Naive thymus-derived CD4-positive, alpha-beta T cell (primary cell): ENCODE data around the gene RNF208. TPM values are rescaled to one million over a fixed set of nuclear protein-coding genes. Genes with fewer than 3 reads are reported as not detected.

Experiments
- ATAC-seq: fragments of 150-1000 bp; cut with Tn5 transposase; 2 replicates; pipeline ENCODE4 v1.10.0; 2021; ENCODE audit warnings: mild to moderate bottlenecking, moderate library complexity
- CTCF ChIA-PET: fragments of 350-600 bp; sonication (Branson Sonifier 250); formaldehyde crosslinking; loops from one replicate; lab custom pipeline; 2021; ENCODE audit warnings: antibody characterized with exemption; lab: Charles Lee
- POLR2A ChIA-PET: fragments of 350-600 bp; sonication (Branson Sonifier 250); formaldehyde crosslinking; loops from one replicate; lab custom pipeline; 2021; ENCODE audit warnings: antibody characterized with exemption, inconsistent platforms; lab: Charles Lee
- DNase-seq, 9 donors: peaks; one replicate each; pipeline versions ENCODE4 v3.0.0 to v3.0.0-alpha.2; 2020 to 2022; ENCODE audit warnings: mixed read lengths in 1 of 9
- H3K27ac ChIP-seq: one replicate; pipeline ENCODE4 v1.7.0; 2013; ENCODE audit warnings: mild to moderate bottlenecking, low read depth, low read length, moderate library complexity
- H3K27me3 ChIP-seq, 2 donors: one replicate each; pipeline ENCODE4 v1.7.0; 2013; ENCODE audit warnings: low read length in 2 of 2, mild to moderate bottlenecking in 2 of 2, moderate library complexity in 2 of 2; ENCODE audit not compliant: control insufficient read depth in 2 of 2, insufficient read depth in 2 of 2
- H3K36me3 ChIP-seq, 3 experiments: 1 replicate in 2 of 3; 2 replicates in 1 of 3; pipeline ENCODE4 v1.7.0; 2013; ENCODE audit warnings: low read length in 3 of 3, mild to moderate bottlenecking in 3 of 3, moderate library complexity in 1 of 3; ENCODE audit not compliant: insufficient read depth in 3 of 3, control insufficient read depth in 2 of 3
- H3K4me1 ChIP-seq, 2 donors: one replicate each; pipeline ENCODE4 v1.7.0; 2013; ENCODE audit warnings: low read length in 2 of 2, mild to moderate bottlenecking in 2 of 2, moderate library complexity in 1 of 2; ENCODE audit not compliant: control insufficient read depth in 2 of 2, insufficient read depth in 2 of 2
- H3K4me3 ChIP-seq: 2 replicates; pipeline ENCODE4 v1.7.0; 2013; ENCODE audit warnings: mild to moderate bottlenecking, low read length
- H3K9me3 ChIP-seq, 3 experiments: 1 replicate in 2 of 3; 2 replicates in 1 of 3; pipeline ENCODE4 v1.7.0; 2013; ENCODE audit warnings: low read length in 3 of 3; ENCODE audit not compliant: control insufficient read depth in 2 of 3
- H3K27ac Mint-ChIP-seq, 9 donors: one replicate each; pipeline ENCODE4 v1.8.0; 2020 to 2022; ENCODE audit warnings: mixed read lengths in 9 of 9, mild to moderate bottlenecking in 8 of 9, moderate library complexity in 5 of 9, inconsistent platforms in 2 of 9
- H3K27me3 Mint-ChIP-seq, 5 donors: one replicate each; pipeline ENCODE4 v1.8.0; 2021 to 2022; ENCODE audit warnings: mixed read lengths in 5 of 5, mild to moderate bottlenecking in 1 of 5
- H3K36me3 Mint-ChIP-seq, 5 donors: one replicate each; pipeline ENCODE4 v1.8.0; 2020 to 2022; ENCODE audit warnings: mixed read lengths in 5 of 5, mild to moderate bottlenecking in 3 of 5, inconsistent platforms in 1 of 5
- H3K4me1 Mint-ChIP-seq, 7 donors: one replicate each; pipeline ENCODE4 v1.8.0; 2020 to 2022; ENCODE audit warnings: mixed read lengths in 7 of 7, mild to moderate bottlenecking in 3 of 7, inconsistent platforms in 1 of 7
- H3K4me3 Mint-ChIP-seq, 10 donors: one replicate each; pipeline ENCODE4 v1.8.0; 2020 to 2022; ENCODE audit warnings: mild to moderate bottlenecking in 10 of 10, mixed read lengths in 10 of 10, moderate library complexity in 6 of 10, inconsistent platforms in 2 of 10
- H3K9me3 Mint-ChIP-seq, 11 donors: one replicate each; pipeline ENCODE4 v1.8.0; 2020 to 2022; ENCODE audit warnings: mixed read lengths in 11 of 11, mild to moderate bottlenecking in 4 of 11, inconsistent platforms in 1 of 11, moderate library complexity in 1 of 11
- intact Hi-C, 2 donors: fragments of 100-400 bp; cut with micrococcal nuclease; formaldehyde crosslinking; loops; one replicate each; pipeline ENCODE4 v1.15.1; 2023
- polyA plus RNA-seq, 2 donors: library from polyadenylated mRNA; unstranded; fragments of 300-500 nt; fragmentation: Illumina TruSeq; gene quantifications; one replicate each; pipeline ENCODE4 v1.2.3, GENCODE V29; 2021
- total RNA-seq, 6 experiments: library from RNA in 5 of 6; stranded (reverse) in 5 of 6; gene quantifications; 1 replicate in 5 of 6; 2 replicates in 1 of 6; pipeline ENCODE4 v1.2.3 and lab custom pipeline; 2021 to 2026

RNF208 gene
- total and polyA plus RNA-seq, 7 experiments from 2014 or later = 0.85 to 4.3 (median 1.2) TPM; not detected in 2

- Histone ChIP-seq H3K27me3 (no peaks in the 10 kb centered on the region), H3K9me3 (no peaks in the 10 kb centered on the region), H3K4me1 (peaks cover 30 to 32% of the 10 kb centered on the region in 2 donors), H3K27ac (peak overlapping the region; percentile 99), H3K4me3 (peak overlapping the region; percentile 98), H3K36me3 (peaks cover 0 to 54% (median 3%) of the 10 kb centered on the region in 3 experiments)
- ChIA-PET POLR2A (interaction anchor here (0.6 to 10.4 kb wide), 14 partner anchors 9 to 382 kb away, joined by 3 to 136 read pairs (median 3); partner anchors contain the start of genes CYSRT1, MAN1B1, NDOR1 and RABL6), CTCF (interaction anchor here (0.7 to 1.9 kb wide), 4 partner anchors 21 to 94 kb away, joined by 3 to 5 read pairs (median 4); no protein-coding TSS in a partner anchor)
- Mint-ChIP-seq H3K27ac (peak overlapping the region; percentile 85 to 96 (median 93)), H3K4me3 (peak overlapping the region; percentile 91 to 99 (median 92)), H3K4me1 (peaks cover 9 to 54% (median 28%) of the 10 kb centered on the region in 7 donors), H3K36me3 (peaks cover 0 to 6% (median 0%) of the 10 kb centered on the region in 5 donors), H3K9me3 (peaks cover 0 to 2% (median 0%) of the 10 kb centered on the region in 11 donors), H3K27me3 (no peaks in the 10 kb centered on the region)
- intact Hi-C loops = loop anchor here (2.0 kb wide), 2 partner anchors 51 to 95 kb away; partner anchors contain the start of gene TUBB4B (in 1 of the 2)
- DNase-seq (no peak), ATAC-seq (no peak)
These were observed 32.4 kb downstream of the RNF208 start for GRCh38 chr9:137189297-137190295.

GRCh38 chr9:137188490-137189296 lies 33.3 kb downstream of the RNF208 start, which contains the start of the genes ANAPC2 and SSNA1:
TSS of gene ANAPC2 (minus strand) at chr9:137188560. CDS start at chr9:137188532, 28 bp downstream.
TSS of gene SSNA1 (plus strand) at chr9:137188676. CDS start at chr9:137188727, 51 bp downstream.
- Mint-ChIP-seq H3K36me3 (peaks cover 0 to 7% (median 6%) of the 10 kb centered on the region in 5 donors), H3K27me3 (no peaks in the 10 kb centered on the region), H3K4me1 (peaks cover 14 to 61% (median 32%) of the 10 kb centered on the region in 7 donors), H3K4me3 (peak within 1 kb of the TSS; percentile 91 to 99 (median 92)), H3K27ac (peak within 1 kb of the TSS; percentile 85 to 96 (median 93)), H3K9me3 (peaks cover 0 to 2% (median 0%) of the 10 kb centered on the region in 11 donors)
- Histone ChIP-seq H3K4me1 (peaks cover 30 to 32% of the 10 kb centered on the region in 2 donors), H3K4me3 (peak within 1 kb of the TSS; percentile 98), H3K27ac (peak within 1 kb of the TSS; percentile 99), H3K27me3 (no peaks in the 10 kb centered on the region), H3K36me3 (peaks cover 0 to 63% (median 5%) of the 10 kb centered on the region in 3 experiments), H3K9me3 (no peaks in the 10 kb centered on the region)
- DNase-seq (peak; percentile 86 to 99 (median 93)), ATAC-seq (peak; percentile 91)
- ChIA-PET POLR2A (interaction anchor here (0.6 to 10.4 kb wide), 22 partner anchors 9 to 381 kb away, joined by 3 to 136 read pairs (median 5); partner anchors contain the start of genes CYSRT1, MAN1B1, NDOR1 and NELFB), CTCF (interaction anchor here (0.7 to 1.9 kb wide), 5 partner anchors 22 to 93 kb away, joined by 3 to 5 read pairs (median 4); no protein-coding TSS in a partner anchor)
- intact Hi-C loops = loop anchor here (1.0 to 2.0 kb wide), 10 partner anchors 12 to 398 kb away; partner anchors contain the start of genes NDOR1 (in 2 of the 2), TMEM203 (in 2 of the 2), TPRN (in 2 of the 2) and TUBB4B (in 2 of the 2)

- Histone ChIP-seq H3K9me3 (no peaks in the 10 kb centered on the region), H3K36me3 (peaks cover 0 to 69% (median 11%) of the 10 kb centered on the region in 3 experiments), H3K27ac (peak overlapping the region; percentile 99), H3K4me3 (peak overlapping the region; percentile 98), H3K27me3 (no peaks in the 10 kb centered on the region), H3K4me1 (peaks cover 30 to 32% of the 10 kb centered on the region in 2 donors)
- H3K9me3 Mint-ChIP-seq = peaks cover 0 to 2% (median 0%) of the 10 kb centered on the region in 11 donors
- ChIA-PET POLR2A (interaction anchor here (0.9 to 10.4 kb wide), 13 partner anchors 9 to 102 kb away, joined by 3 to 136 read pairs (median 6); partner anchors contain the start of genes CYSRT1, MAN1B1, NDOR1 and NELFB), CTCF (interaction anchor here (0.6 to 1.7 kb wide), 2 partner anchors 60 to 142 kb away, joined by 4 read pairs; partner anchors contain the start of gene NPDC1)
- H3K4me3 Mint-ChIP-seq = peak overlapping the region; percentile 90 to 96 (median 92)
- no peak for DNase-seq
- peak; percentile 15 for ATAC-seq
- intact Hi-C loops = loop anchor here (1.0 to 2.0 kb wide), 10 partner anchors 12 to 398 kb away; partner anchors contain the start of genes NDOR1 (in 2 of the 2), TMEM203 (in 2 of the 2), TPRN (in 2 of the 2) and TUBB4B (in 2 of the 2)
- peaks cover 0 to 7% (median 6%) of the 10 kb centered on the region in 5 donors for H3K36me3 Mint-ChIP-seq
- H3K27ac Mint-ChIP-seq = peak overlapping the region; percentile 85 to 94 (median 93)
- peaks cover 14 to 61% (median 32%) of the 10 kb centered on the region in 7 donors for H3K4me1 Mint-ChIP-seq
- H3K27me3 Mint-ChIP-seq = no peaks in the 10 kb centered on the region
These were observed 34.0 kb downstream of the RNF208 start for GRCh38 chr9:137188086-137188489.

- no peaks in the 10 kb centered on the region for H3K27me3 Mint-ChIP-seq
- Histone ChIP-seq H3K36me3 (peaks cover 0 to 76% (median 11%) of the 10 kb centered on the region in 3 experiments), H3K27ac (peak overlapping the region; percentile 99), H3K4me1 (peaks cover 30 to 32% of the 10 kb centered on the region in 2 donors), H3K4me3 (peak overlapping the region; percentile 98), H3K27me3 (no peaks in the 10 kb centered on the region), H3K9me3 (no peaks in the 10 kb centered on the region)
- DNase-seq = no peak
- peaks cover 14 to 61% (median 32%) of the 10 kb centered on the region in 7 donors for H3K4me1 Mint-ChIP-seq
- peaks cover 0 to 7% (median 6%) of the 10 kb centered on the region in 5 donors for H3K36me3 Mint-ChIP-seq
- CTCF ChIA-PET = interaction anchor here (0.6 to 1.6 kb wide), 2 partner anchors 39 to 141 kb away, joined by 3 to 4 read pairs; partner anchors contain the start of genes NPDC1 and RNF224
- ATAC-seq = no peak
- intact Hi-C loops = no loop called here
- peaks cover 0 to 2% (median 0%) of the 10 kb centered on the region in 11 donors for H3K9me3 Mint-ChIP-seq
- H3K4me3 Mint-ChIP-seq = peak overlapping the region; percentile 90 to 96 (median 92)
- peak overlapping the region; percentile 85 to 94 (median 93) for H3K27ac Mint-ChIP-seq
- POLR2A ChIA-PET = interaction anchor here (0.9 to 10.4 kb wide), 12 partner anchors 8 to 101 kb away, joined by 3 to 136 read pairs (median 6); partner anchors contain the start of genes CYSRT1, MAN1B1, NDOR1 and NELFB
These were observed 34.7 kb downstream of the RNF208 start for GRCh38 chr9:137187386-137187785.

GRCh38 chr9:137186385-137186784 lies 35.7 kb downstream of the RNF208 start:
- peaks cover 0 to 2% (median 0%) of the 10 kb centered on the region in 11 donors for H3K9me3 Mint-ChIP-seq
- H3K4me3 Mint-ChIP-seq = peak overlapping the region; percentile 57 to 96 (median 92)
- H3K27me3 Mint-ChIP-seq = no peaks in the 10 kb centered on the region
- Histone ChIP-seq H3K4me3 (no peak overlapping the region), H3K27me3 (no peaks in the 10 kb centered on the region), H3K27ac (no peak overlapping the region), H3K4me1 (peaks cover 30 to 32% of the 10 kb centered on the region in 2 donors), H3K9me3 (no peaks in the 10 kb centered on the region), H3K36me3 (peaks cover 0 to 85% (median 11%) of the 10 kb centered on the region in 3 experiments)
- DNase-seq = no peak
- intact Hi-C loops = no loop called here
- peak overlapping the region in 4 of 9 donors; percentile 32 to 62 (median 48) for H3K27ac Mint-ChIP-seq
- CTCF ChIA-PET = interaction anchor here (1.6 kb wide), 1 partner anchor 40 kb away, joined by 3 read pairs; the partner anchor contains the start of gene RNF224
- peaks cover 0 to 12% (median 6%) of the 10 kb centered on the region in 5 donors for H3K36me3 Mint-ChIP-seq
- H3K4me1 Mint-ChIP-seq = peaks cover 14 to 61% (median 32%) of the 10 kb centered on the region in 7 donors
- POLR2A ChIA-PET = interaction anchor here (1.0 to 10.4 kb wide), 4 partner anchors 18 to 57 kb away, joined by 3 to 136 read pairs (median 14); partner anchors contain the start of genes NDOR1, TMEM203, TPRN and TUBB4B
- ATAC-seq = no peak
